SJSA1 (cell line): Measurements from ENCODE around the gene FTO. TPM values are rescaled to one million over a fixed set of nuclear protein-coding genes. Genes with fewer than 3 reads are reported as not detected.

ENCODE experiments used
- DNase-seq, 2 experiments: peaks; one replicate each; pipeline ENCODE4 v3.0.0-alpha.2; 2015 to 2020; ENCODE audit warnings: low spot score in 2 of 2, low read depth in 1 of 2
- H3K27ac ChIP-seq: fragments of 250-450 bp; sonication (Bioruptor Pico); 2 replicates; pipeline ENCODE4 v1.5.1; 2020; ENCODE audit warnings: mild to moderate bottlenecking, moderate library complexity
- H3K27me3 ChIP-seq: fragments of 250-450 bp; sonication (Bioruptor Pico); replicated peaks from 2 replicates; pipeline ENCODE4 v1.5.1; 2020; ENCODE audit warnings: mild to moderate bottlenecking, moderate library complexity
- H3K36me3 ChIP-seq: fragments of 250-450 bp; sonication (Bioruptor Pico); 2 replicates; pipeline ENCODE4 v1.5.1; 2020; ENCODE audit warnings: mild to moderate bottlenecking
- H3K4me1 ChIP-seq: fragments of 250-450 bp; sonication (Bioruptor Pico); replicated peaks from 2 replicates; pipeline ENCODE4 v1.6.1; 2021; ENCODE audit warnings: mild to moderate bottlenecking
- H3K4me3 ChIP-seq: fragments of 250-450 bp; sonication (Bioruptor Pico); 2 replicates; pipeline ENCODE4 v1.5.1; 2020; ENCODE audit warnings: mild to moderate bottlenecking
- H3K9me3 ChIP-seq: fragments of 250-450 bp; sonication (Bioruptor Pico); replicated peaks from 2 replicates; pipeline ENCODE4 v1.5.1; 2020; ENCODE audit warnings: mild to moderate bottlenecking
- total RNA-seq: library from RNA; depleted of rRNA; stranded (reverse); fragments of >200 nt; shearing (Covaris generic); gene quantifications from 2 replicates; pipeline ENCODE4 v1.2.3, GENCODE V29; 2014

FTO gene
- total RNA-seq, 1 experiment from 2014 or later, result 106 TPM

- H3K9me3 ChIP-seq, result no peaks in the 10 kb centered on the region
- no peaks in the 10 kb centered on the region for H3K4me1 ChIP-seq
- H3K27ac ChIP-seq, result no peak overlapping the region
- no peak for DNase-seq
- H3K27me3 ChIP-seq, result no peaks in the 10 kb centered on the region
- no peak overlapping the region for H3K4me3 ChIP-seq
- H3K36me3 ChIP-seq, result no peaks in the 10 kb centered on the region
Measured at GRCh38 chr16:54071514-54071913, 367.6 kb downstream of the FTO start.

- DNase-seq, result no peak
- no peaks in the 10 kb centered on the region for H3K27me3 ChIP-seq
- no peaks in the 10 kb centered on the region for H3K9me3 ChIP-seq
- no peaks in the 10 kb centered on the region for H3K36me3 ChIP-seq
- H3K4me3 ChIP-seq, result no peak overlapping the region
- peaks cover 3% of the 10 kb centered on the region for H3K4me1 ChIP-seq
- H3K27ac ChIP-seq, result no peak overlapping the region
Measured at GRCh38 chr16:54072237-54072636, 368.3 kb downstream of the FTO start.

GRCh38 chr16:54073356-54073755 lies 369.4 kb downstream of the FTO start:
- no peaks in the 10 kb centered on the region for H3K36me3 ChIP-seq
- peaks cover 9% of the 10 kb centered on the region for H3K4me1 ChIP-seq
- no peak for DNase-seq
- H3K27ac ChIP-seq, result no peak overlapping the region
- H3K27me3 ChIP-seq, result no peaks in the 10 kb centered on the region
- H3K4me3 ChIP-seq, result no peak overlapping the region
- H3K9me3 ChIP-seq, result no peaks in the 10 kb centered on the region

- peaks cover 13% of the 10 kb centered on the region for H3K4me1 ChIP-seq
- H3K4me3 ChIP-seq, result no peak overlapping the region
- DNase-seq, result no peak
- no peak overlapping the region for H3K27ac ChIP-seq
- no peaks in the 10 kb centered on the region for H3K36me3 ChIP-seq
- H3K9me3 ChIP-seq, result no peaks in the 10 kb centered on the region
- H3K27me3 ChIP-seq, result no peaks in the 10 kb centered on the region
Measured at GRCh38 chr16:54075446-54075845, 371.5 kb downstream of the FTO start.

GRCh38 chr16:54076006-54076504 lies 372.1 kb downstream of the FTO start:
- Histone ChIP-seq H3K4me3 (no peak overlapping the region), H3K27ac (no peak overlapping the region), H3K4me1 (peaks cover 19% of the 10 kb centered on the region), H3K9me3 (no peaks in the 10 kb centered on the region), H3K36me3 (no peaks in the 10 kb centered on the region), H3K27me3 (no peaks in the 10 kb centered on the region)
- no peak for DNase-seq

GRCh38 chr16:54077050-54077821 lies 373.3 kb downstream of the FTO start:
- Histone ChIP-seq H3K4me3 (no peak overlapping the region), H3K9me3 (no peaks in the 10 kb centered on the region), H3K27ac (no peak overlapping the region), H3K4me1 (peaks cover 21% of the 10 kb centered on the region), H3K27me3 (no peaks in the 10 kb centered on the region), H3K36me3 (no peaks in the 10 kb centered on the region)
- peak; percentile 47 to 51 for DNase-seq

GRCh38 chr16:54080524-54081008 lies 376.6 kb downstream of the FTO start:
- no peak overlapping the region for H3K4me3 ChIP-seq
- peaks cover 21% of the 10 kb centered on the region for H3K4me1 ChIP-seq

GRCh38 chr16:54086791-54087190 lies 382.8 kb downstream of the FTO start:
- Histone ChIP-seq H3K36me3 (no peaks in the 10 kb centered on the region), H3K9me3 (no peaks in the 10 kb centered on the region), H3K4me1 (no peaks in the 10 kb centered on the region), H3K27ac (no peak overlapping the region), H3K27me3 (no peaks in the 10 kb centered on the region; the same call in 1 of the 2 replicates), H3K4me3 (no peak overlapping the region)
- no peak for DNase-seq

More at GRCh38 chr16:54080524-54081008, 376.6 kb downstream of the FTO start:
- no peaks in the 10 kb centered on the region for H3K27me3 ChIP-seq
- H3K36me3 ChIP-seq, result no peaks in the 10 kb centered on the region
- H3K9me3 ChIP-seq, result no peaks in the 10 kb centered on the region
- peak; percentile 52 to 75 for DNase-seq
- H3K27ac ChIP-seq, result peak overlapping the region; percentile 38; the same call in 1 of the 2 replicates

- Histone ChIP-seq H3K27me3 (no peaks in the 10 kb centered on the region; the same call in 1 of the 2 replicates), H3K36me3 (no peaks in the 10 kb centered on the region), H3K4me1 (no peaks in the 10 kb centered on the region), H3K4me3 (no peak overlapping the region), H3K27ac (no peak overlapping the region), H3K9me3 (no peaks in the 10 kb centered on the region)
- DNase-seq, result no peak
Measured at GRCh38 chr16:54090602-54091001, 386.6 kb downstream of the FTO start.

- DNase-seq, result no peak
- H3K4me3 ChIP-seq, result no peak overlapping the region
- H3K36me3 ChIP-seq, result peaks cover 3% of the 10 kb centered on the region; the same call in 1 of the 2 replicates
- 0 out of 2 replicates have a peak, but pooled peaks cover 4% of the 10 kb centered on the region for H3K9me3 ChIP-seq
- H3K27me3 ChIP-seq, result no peaks in the 10 kb centered on the region; the same call in 1 of the 2 replicates
- no peaks in the 10 kb centered on the region for H3K4me1 ChIP-seq
- no peak overlapping the region for H3K27ac ChIP-seq
Measured at GRCh38 chr16:54093281-54093680, 389.3 kb downstream of the FTO start.

- H3K27me3 ChIP-seq, result no peaks in the 10 kb centered on the region; the same call in 1 of the 2 replicates
- peaks cover 3% of the 10 kb centered on the region; the same call in 1 of the 2 replicates for H3K36me3 ChIP-seq
- H3K4me1 ChIP-seq, result no peaks in the 10 kb centered on the region
- 0 out of 2 replicates have a peak, but pooled peaks cover 4% of the 10 kb centered on the region for H3K9me3 ChIP-seq
- no peak overlapping the region for H3K4me3 ChIP-seq
- DNase-seq, result no peak
- no peak overlapping the region for H3K27ac ChIP-seq
Measured at GRCh38 chr16:54094641-54095040, 390.7 kb downstream of the FTO start.

GRCh38 chr16:54096607-54097006 lies 392.7 kb downstream of the FTO start:
- Histone ChIP-seq H3K27ac (no peak overlapping the region), H3K27me3 (no peaks in the 10 kb centered on the region; the same call in 1 of the 2 replicates), H3K4me3 (no peak overlapping the region)

GRCh38 chr16:54097774-54098173 lies 393.8 kb downstream of the FTO start:
- Histone ChIP-seq H3K9me3 (0 out of 2 replicates have a peak, but pooled peaks cover 4% of the 10 kb centered on the region), H3K4me3 (no peak overlapping the region), H3K36me3 (peaks cover 3% of the 10 kb centered on the region; the same call in 1 of the 2 replicates), H3K27me3 (no peaks in the 10 kb centered on the region), H3K4me1 (no peaks in the 10 kb centered on the region), H3K27ac (no peak overlapping the region)
- DNase-seq, result no peak

More at GRCh38 chr16:54096607-54097006, 392.7 kb downstream of the FTO start:
- Histone ChIP-seq H3K9me3 (0 out of 2 replicates have a peak, but pooled peaks cover 4% of the 10 kb centered on the region), H3K4me1 (no peaks in the 10 kb centered on the region), H3K36me3 (peaks cover 3% of the 10 kb centered on the region; the same call in 1 of the 2 replicates)
- no peak for DNase-seq

- Histone ChIP-seq H3K4me3 (no peak overlapping the region), H3K27ac (no peak overlapping the region), H3K9me3 (0 out of 2 replicates have a peak, but pooled peaks cover 4% of the 10 kb centered on the region), H3K36me3 (peaks cover 3% of the 10 kb centered on the region; the same call in 1 of the 2 replicates), H3K4me1 (no peaks in the 10 kb centered on the region), H3K27me3 (no peaks in the 10 kb centered on the region)
- no peak for DNase-seq
Measured at GRCh38 chr16:54098247-54098646, 394.3 kb downstream of the FTO start.
